SK-N-SH treated with all-trans-retinoic acid at 6 μM for 48 hours (cell line): ENCODE measurements around the gene LRPPRC.

Experiments used
- ATAC-seq: fragments of 200-7000 bp; cut with Tn5 transposase; 3 replicates; pipeline ENCODE4 v1.9.1; 2020; ENCODE audit warnings: mild to moderate bottlenecking, moderate library complexity
- ARNTL ChIP-seq: fragments of 450-650 bp; formaldehyde crosslinking; IDR thresholded peaks from 2 replicates; pipeline ENCODE4 v1.5.0; 2020; ENCODE audit warnings: low read depth, mild to moderate bottlenecking, moderate library complexity, borderline replicate concordance
- BACH2 ChIP-seq: fragments of 250-450 bp; sonication (Bioruptor Pico); IDR thresholded peaks from 2 replicates; pipeline ENCODE4 v1.9.0; 2021; ENCODE audit warnings: mild to moderate bottlenecking, borderline replicate concordance
- CSDC2 ChIP-seq: fragments of 250-450 bp; sonication (Bioruptor Pico); IDR thresholded peaks from 2 replicates; pipeline ENCODE4 v1.5.0; 2020; ENCODE audit warnings: mild to moderate bottlenecking, moderate library complexity
- CSRNP3 ChIP-seq: fragments of 250-450 bp; sonication (Bioruptor Pico); IDR thresholded peaks from 2 replicates; pipeline ENCODE4 v1.5.1; 2021; ENCODE audit warnings: mild to moderate bottlenecking, moderate library complexity
- ESRRG ChIP-seq: fragments of 250-450 bp; sonication (Bioruptor Pico); IDR thresholded peaks from 2 replicates; pipeline ENCODE4 v1.6.1; 2021; ENCODE audit warnings: mild to moderate bottlenecking
- ISL1 ChIP-seq: fragments of 250-450 bp; sonication (Bioruptor Pico); IDR thresholded peaks from 2 replicates; pipeline ENCODE4 v2.1.2; 2022; ENCODE audit warnings: mild to moderate bottlenecking, moderate library complexity
- PATZ1 ChIP-seq: fragments of 250-450 bp; sonication (Bioruptor Pico); IDR thresholded peaks from 2 replicates; pipeline ENCODE4 v1.8.0; 2020; ENCODE audit warnings: mild to moderate bottlenecking, moderate library complexity, borderline replicate concordance
- PPARA ChIP-seq: fragments of 250-450 bp; sonication (Bioruptor Pico); IDR thresholded peaks from 2 replicates; pipeline ENCODE4 v1.5.0; 2020; ENCODE audit warnings: mild to moderate bottlenecking, borderline replicate concordance
- RARB ChIP-seq: fragments of 250-450 bp; sonication (Bioruptor Pico); IDR thresholded peaks from 2 replicates; pipeline ENCODE4 v1.8.0; 2021; ENCODE audit warnings: mild to moderate bottlenecking, moderate library complexity
- SNAI2 ChIP-seq: fragments of 250-450 bp; sonication (Bioruptor Pico); IDR thresholded peaks from 2 replicates; pipeline ENCODE4 v1.5.0; 2020; ENCODE audit warnings: mild to moderate bottlenecking, moderate library complexity
- TCF4 ChIP-seq: fragments of 250-450 bp; sonication (Bioruptor Pico); IDR thresholded peaks from 2 replicates; pipeline ENCODE4 v1.8.0; 2021; ENCODE audit warnings: mild to moderate bottlenecking, moderate library complexity, borderline replicate concordance
- TOX ChIP-seq: fragments of 250-450 bp; sonication (Bioruptor Pico); IDR thresholded peaks from 2 replicates; pipeline ENCODE4 v1.8.0; 2021; ENCODE audit warnings: mild to moderate bottlenecking, moderate library complexity, borderline replicate concordance
- ZC3H10 ChIP-seq: fragments of 250-450 bp; sonication (Bioruptor Pico); IDR thresholded peaks from 2 replicates; pipeline ENCODE4 v1.5.1; 2021; ENCODE audit warnings: mild to moderate bottlenecking, moderate library complexity
- ZFP3 ChIP-seq: fragments of 250-450 bp; sonication (Bioruptor Pico); IDR thresholded peaks from 2 replicates; pipeline ENCODE4 v1.5.0; 2020; ENCODE audit warnings: mild to moderate bottlenecking, moderate library complexity
- ZFP30 ChIP-seq: fragments of 450-650 bp; formaldehyde crosslinking; IDR thresholded peaks from 2 replicates; pipeline ENCODE4 v1.5.0; 2022; ENCODE audit warnings: mild to moderate bottlenecking, moderate library complexity
- ZNF565 ChIP-seq: fragments of 450-650 bp; formaldehyde crosslinking; conservative IDR thresholded peaks from 2 replicates; pipeline ENCODE4 v1.5.0; 2020; ENCODE audit warnings: low read depth, mild to moderate bottlenecking, moderate library complexity
- ZNF8 ChIP-seq: fragments of 450-650 bp; formaldehyde crosslinking; IDR thresholded peaks from 2 replicates; pipeline ENCODE4 v1.5.0; 2020; ENCODE audit warnings: mild to moderate bottlenecking, moderate library complexity
- TF ChIP-seq, protein P1 (sequence below): fragments of 250-450 bp; sonication (Bioruptor Pico); IDR thresholded peaks from 2 replicates; pipeline ENCODE4 v1.5.1; 2020; ENCODE audit warnings: low read depth, mild to moderate bottlenecking, moderate library complexity
- TF ChIP-seq, protein P2 (sequence below): fragments of 250-450 bp; sonication (Bioruptor Pico); IDR thresholded peaks from 2 replicates; pipeline ENCODE4 v1.8.0; 2021; ENCODE audit warnings: low read depth, mild to moderate bottlenecking, moderate library complexity, borderline replicate concordance
- TF ChIP-seq, protein P3 (sequence below): fragments of 250-450 bp; sonication (Bioruptor Pico); IDR thresholded peaks from 2 replicates; pipeline ENCODE4 v1.5.0; 2020; ENCODE audit warnings: mild to moderate bottlenecking, moderate library complexity

The LRPPRC gene

GRCh38 chr2:43838560-43839267 is 157.1 kb downstream of the LRPPRC start, which contains the start of the genes ABCG5 and ABCG8:
Gene ABCG5, minus strand, starts transcription at chr2:43838839. Its CDS starts 160 bp downstream, at chr2:43838679.
Gene ABCG8, plus strand, starts transcription at chr2:43838971. Its CDS starts 83 bp downstream, at chr2:43839054.
- TF ChIP-seq ZNF565 (CRISPR knock-in tag) (no peak), PATZ1 (CRISPR knock-in tag) (no peak), PPARA (no peak), ZFP30 (CRISPR knock-in tag) (no peak), ZNF8 (no peak), RARB (CRISPR knock-in tag) (no peak), TCF4 (CRISPR knock-in tag) (no peak), CSRNP3 (CRISPR knock-in tag) (no peak), TOX (CRISPR knock-in tag) (no peak)
- TF ChIP-seq, protein P1, sequence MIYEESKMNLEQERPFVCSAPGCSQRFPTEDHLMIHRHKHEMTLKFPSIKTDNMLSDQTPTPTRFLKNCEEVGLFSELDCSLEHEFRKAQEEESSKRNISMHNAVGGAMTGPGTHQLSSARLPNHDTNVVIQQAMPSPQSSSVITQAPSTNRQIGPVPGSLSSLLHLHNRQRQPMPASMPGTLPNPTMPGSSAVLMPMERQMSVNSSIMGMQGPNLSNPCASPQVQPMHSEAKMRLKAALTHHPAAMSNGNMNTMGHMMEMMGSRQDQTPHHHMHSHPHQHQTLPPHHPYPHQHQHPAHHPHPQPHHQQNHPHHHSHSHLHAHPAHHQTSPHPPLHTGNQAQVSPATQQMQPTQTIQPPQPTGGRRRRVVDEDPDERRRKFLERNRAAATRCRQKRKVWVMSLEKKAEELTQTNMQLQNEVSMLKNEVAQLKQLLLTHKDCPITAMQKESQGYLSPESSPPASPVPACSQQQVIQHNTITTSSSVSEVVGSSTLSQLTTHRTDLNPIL (CRISPR knock-in tag), result no peak
- TF ChIP-seq, protein P2, sequence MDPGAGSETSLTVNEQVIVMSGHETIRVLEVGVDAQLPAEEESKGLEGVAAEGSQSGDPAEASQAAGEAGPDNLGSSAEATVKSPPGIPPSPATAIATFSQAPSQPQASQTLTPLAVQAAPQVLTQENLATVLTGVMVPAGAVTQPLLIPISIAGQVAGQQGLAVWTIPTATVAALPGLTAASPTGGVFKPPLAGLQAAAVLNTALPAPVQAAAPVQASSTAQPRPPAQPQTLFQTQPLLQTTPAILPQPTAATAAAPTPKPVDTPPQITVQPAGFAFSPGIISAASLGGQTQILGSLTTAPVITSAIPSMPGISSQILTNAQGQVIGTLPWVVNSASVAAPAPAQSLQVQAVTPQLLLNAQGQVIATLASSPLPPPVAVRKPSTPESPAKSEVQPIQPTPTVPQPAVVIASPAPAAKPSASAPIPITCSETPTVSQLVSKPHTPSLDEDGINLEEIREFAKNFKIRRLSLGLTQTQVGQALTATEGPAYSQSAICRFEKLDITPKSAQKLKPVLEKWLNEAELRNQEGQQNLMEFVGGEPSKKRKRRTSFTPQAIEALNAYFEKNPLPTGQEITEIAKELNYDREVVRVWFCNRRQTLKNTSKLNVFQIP (CRISPR knock-in tag), result no peak
- TF ChIP-seq, all 23 proteins: peak for 0
- ATAC-seq, result no peak

DNA sequence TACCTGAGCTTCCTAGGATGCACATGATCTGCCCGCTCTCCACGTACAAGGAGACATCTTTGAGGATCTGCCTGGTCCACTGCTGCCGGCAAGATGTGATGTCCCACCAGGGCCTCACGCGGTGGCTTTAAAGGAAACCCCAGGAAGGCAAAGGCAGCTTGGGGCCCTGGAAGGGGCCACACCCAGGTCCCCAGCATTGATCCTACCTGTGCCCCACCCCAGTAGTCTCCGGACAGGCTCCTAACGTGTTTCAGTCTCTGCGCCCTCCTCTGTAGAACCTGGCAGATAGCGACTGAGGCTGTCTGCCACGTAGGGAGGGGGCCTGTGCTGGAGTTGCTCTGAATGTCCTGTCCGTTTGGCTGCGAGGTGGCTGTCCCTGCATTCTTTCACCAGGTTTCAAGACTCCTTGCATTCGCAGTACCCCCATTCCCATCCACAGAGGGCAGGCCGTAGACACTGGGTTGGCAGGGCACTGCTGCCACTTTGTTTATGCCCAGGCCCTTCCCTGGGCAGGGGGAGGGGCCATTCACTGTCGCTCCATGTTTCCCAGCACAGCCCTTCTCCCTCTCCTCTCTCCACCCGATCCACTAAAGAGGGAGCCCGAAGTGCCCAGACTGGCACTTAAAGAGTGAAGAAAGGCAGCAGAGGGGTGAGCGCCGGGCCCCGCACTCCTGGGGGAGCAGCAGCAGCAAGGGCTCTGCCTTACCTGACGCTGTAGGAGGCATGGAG is 157.8 kb downstream of the LRPPRC start:
- TF ChIP-seq PATZ1 (CRISPR knock-in tag) (no peak), TCF4 (CRISPR knock-in tag) (no peak), ZFP3 (CRISPR knock-in tag) (no peak)

DNA sequence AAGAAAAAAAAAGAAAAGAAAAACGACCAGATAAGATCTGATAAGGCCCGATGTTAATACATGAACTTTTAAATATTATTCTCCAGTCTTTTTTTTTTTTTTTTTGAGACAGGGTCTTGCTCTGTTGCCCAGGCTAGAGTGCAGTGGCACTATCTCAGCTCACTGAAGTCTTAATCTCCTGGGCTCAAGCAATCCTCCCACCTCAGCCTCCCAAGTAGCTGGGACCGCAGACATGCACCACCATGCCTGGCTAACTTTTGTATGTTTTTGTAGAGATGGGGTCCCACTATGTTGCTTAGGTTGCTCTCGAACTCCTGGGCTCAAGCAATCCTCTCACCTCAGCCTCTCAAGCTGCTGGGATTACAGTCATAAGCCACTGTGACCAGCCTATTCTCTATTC is 158.8 kb downstream of the LRPPRC start:
- TF ChIP-seq ZFP30 (CRISPR knock-in tag) (no peak), PPARA (no peak), ZNF8 (no peak), ISL1 (no peak), ZC3H10 (CRISPR knock-in tag) (no peak), ESRRG (CRISPR knock-in tag) (no peak), ZNF565 (CRISPR knock-in tag) (no peak), RARB (CRISPR knock-in tag) (no peak), CSDC2 (CRISPR knock-in tag) (no peak), SNAI2 (CRISPR knock-in tag) (no peak), BACH2 (no peak), TOX (CRISPR knock-in tag) (no peak), ARNTL (CRISPR knock-in tag) (no peak), CSRNP3 (CRISPR knock-in tag) (no peak), TCF4 (CRISPR knock-in tag) (no peak)
- TF ChIP-seq, protein P3, sequence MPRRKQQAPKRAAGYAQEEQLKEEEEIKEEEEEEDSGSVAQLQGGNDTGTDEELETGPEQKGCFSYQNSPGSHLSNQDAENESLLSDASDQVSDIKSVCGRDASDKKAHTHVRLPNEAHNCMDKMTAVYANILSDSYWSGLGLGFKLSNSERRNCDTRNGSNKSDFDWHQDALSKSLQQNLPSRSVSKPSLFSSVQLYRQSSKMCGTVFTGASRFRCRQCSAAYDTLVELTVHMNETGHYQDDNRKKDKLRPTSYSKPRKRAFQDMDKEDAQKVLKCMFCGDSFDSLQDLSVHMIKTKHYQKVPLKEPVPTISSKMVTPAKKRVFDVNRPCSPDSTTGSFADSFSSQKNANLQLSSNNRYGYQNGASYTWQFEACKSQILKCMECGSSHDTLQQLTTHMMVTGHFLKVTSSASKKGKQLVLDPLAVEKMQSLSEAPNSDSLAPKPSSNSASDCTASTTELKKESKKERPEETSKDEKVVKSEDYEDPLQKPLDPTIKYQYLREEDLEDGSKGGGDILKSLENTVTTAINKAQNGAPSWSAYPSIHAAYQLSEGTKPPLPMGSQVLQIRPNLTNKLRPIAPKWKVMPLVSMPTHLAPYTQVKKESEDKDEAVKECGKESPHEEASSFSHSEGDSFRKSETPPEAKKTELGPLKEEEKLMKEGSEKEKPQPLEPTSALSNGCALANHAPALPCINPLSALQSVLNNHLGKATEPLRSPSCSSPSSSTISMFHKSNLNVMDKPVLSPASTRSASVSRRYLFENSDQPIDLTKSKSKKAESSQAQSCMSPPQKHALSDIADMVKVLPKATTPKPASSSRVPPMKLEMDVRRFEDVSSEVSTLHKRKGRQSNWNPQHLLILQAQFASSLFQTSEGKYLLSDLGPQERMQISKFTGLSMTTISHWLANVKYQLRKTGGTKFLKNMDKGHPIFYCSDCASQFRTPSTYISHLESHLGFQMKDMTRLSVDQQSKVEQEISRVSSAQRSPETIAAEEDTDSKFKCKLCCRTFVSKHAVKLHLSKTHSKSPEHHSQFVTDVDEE (CRISPR knock-in tag), result no peak
- TF ChIP-seq, all 23 proteins: peak for 0
- ATAC-seq, result no peak

More for the DNA sequence above, 157.8 kb downstream of the LRPPRC start:
- no peak for ATAC-seq
